Fibroblast of the aortic adventitia (primary cell): ENCODE data around the gene KLRB1. TPM values are rescaled to one million over a fixed set of nuclear protein-coding genes. Genes with fewer than 3 reads are reported as not detected.
"Not testable (repeated sequence)": the region's sequence is repeated elsewhere in the genome, so short reads cannot be mapped to it uniquely, and the experiment has no call there.

Experiments used
- DNase-seq: peaks from one replicate; pipeline ENCODE4 v3.0.0-alpha.2; 2010; ENCODE audit warnings: low read depth
- H3K4me3 ChIP-seq: 2 replicates; pipeline ENCODE4 v1.5.1; 2011; ENCODE audit warnings: low read depth, mild to moderate bottlenecking, control low read depth, low read length, moderate library complexity
- CTCF ChIP-seq: IDR thresholded peaks from 2 replicates; pipeline ENCODE4 v1.5.1; 2011; ENCODE audit warnings: mild to moderate bottlenecking, low read length, control low read depth, inconsistent platforms; ENCODE audit not compliant: insufficient read depth
- total RNA-seq: library from RNA; depleted of rRNA; stranded (reverse); fragments of >200 nt; gene quantifications from 2 replicates; pipeline ENCODE4 v1.2.3, GENCODE V29; 2012; ENCODE audit warnings: low replicate concordance

KLRB1 gene
- total RNA-seq, 1 donor, result not detected

- DNase-seq, result peak; percentile 13
- H3K4me3 ChIP-seq, result peak overlapping the region; percentile 83
- no peak for TF ChIP-seq CTCF
Measured at GRCh38 chr12:9646794-9647781, 39.4 kb upstream of the KLRB1 start.

GRCh38 chr12:9644985-9645551, 37.4 kb upstream of the KLRB1 start:
- not testable (repeated sequence) for H3K4me3 ChIP-seq
- DNase-seq, result peak; percentile 11

GRCh38 chr12:9643266-9643660, 35.5 kb upstream of the KLRB1 start:
- H3K4me3 ChIP-seq, result no peak overlapping the region
- DNase-seq, result no peak
- no peak for TF ChIP-seq CTCF

- H3K4me3 ChIP-seq, result no peak overlapping the region
- DNase-seq, result no peak
- TF ChIP-seq CTCF, result no peak
Measured at GRCh38 chr12:9642606-9643265, 35.0 kb upstream of the KLRB1 start.

- DNase-seq, result no peak
- H3K4me3 ChIP-seq, result no peak overlapping the region
- no peak for TF ChIP-seq CTCF
Measured at GRCh38 chr12:9640024-9640423, 32.3 kb upstream of the KLRB1 start.

GRCh38 chr12:9636851-9637206, 29.1 kb upstream of the KLRB1 start:
- DNase-seq, result no peak
- no peak overlapping the region for H3K4me3 ChIP-seq
- TF ChIP-seq CTCF, result peak; percentile 36
